Measurements from ENCODE around the gene OXNAD1. TPM values are rescaled to one million over a fixed set of nuclear protein-coding genes. Genes with fewer than 3 reads are reported as not detected.

Gene OXNAD1
- total RNA-seq, 1 donor from 2014 or later = 26.5 TPM

Other genes starting within 250 kb of the OXNAD1 start
- 3.9 TPM for gene GALNT15, start 90.5 kb upstream of the OXNAD1 start, total RNA-seq (ENCODE audit: insufficient read depth, low replicate concordance)
- 31.5 TPM for gene DPH3, start 269 bp upstream of the OXNAD1 start, total RNA-seq (ENCODE audit: insufficient read depth, low replicate concordance)
- 21.2 TPM for gene RFTN1, start 248.5 kb downstream of the OXNAD1 start, total RNA-seq (ENCODE audit: insufficient read depth, low replicate concordance)

All from umbilical cord (tissue), 1 donor.